ENCODE measurements around the gene COL5A3.
A peak's percentile ranks its signal among the peaks of the same experiment; 100 is the strongest.
"Not testable (repeated sequence)": the region's sequence is repeated elsewhere in the genome, so short reads cannot be mapped to it uniquely, and the experiment has no call there.

COL5A3 gene

GRCh38 chr19:10010247-10010691 lies at the start of gene COL5A3:
TSS of gene COL5A3 (minus strand) at chr19:10010504. CDS start at chr19:10010385, 119 bp downstream.
- no peak for DNase-seq

- DNase-seq, result no peak
Observed at GRCh38 chr19:10052602-10053360, 42.5 kb upstream of the COL5A3 start.

GRCh38 chr19:10049626-10050025 lies 39.3 kb upstream of the COL5A3 start:
- DNase-seq, result no peak

GRCh38 chr19:10045371-10045770 lies 35.1 kb upstream of the COL5A3 start:
- no peak for DNase-seq

- DNase-seq, result no peak
Observed at GRCh38 chr19:10044390-10044789, 34.1 kb upstream of the COL5A3 start.

- DNase-seq, result no peak
Observed at GRCh38 chr19:10043286-10043927, 33.1 kb upstream of the COL5A3 start.

GRCh38 chr19:10037809-10038208 lies 27.5 kb upstream of the COL5A3 start:
- DNase-seq, result no peak

- DNase-seq, result no peak
Observed at GRCh38 chr19:10037367-10037766, 27.1 kb upstream of the COL5A3 start.

- no peak for DNase-seq
Observed at GRCh38 chr19:10036601-10037071, 26.3 kb upstream of the COL5A3 start.

- DNase-seq, result no peak
Observed at GRCh38 chr19:10033614-10034013, 23.3 kb upstream of the COL5A3 start.

- peak; percentile 77 for DNase-seq
Observed at GRCh38 chr19:10027158-10027997, 17.1 kb upstream of the COL5A3 start.

GRCh38 chr19:10026744-10027143 lies 16.4 kb upstream of the COL5A3 start:
- DNase-seq, result no peak

- DNase-seq, result not testable (repeated sequence)
Observed at GRCh38 chr19:10023096-10023495, 12.8 kb upstream of the COL5A3 start.

- DNase-seq, result no peak
Observed at GRCh38 chr19:10021863-10022262, 11.6 kb upstream of the COL5A3 start.

GRCh38 chr19:10021446-10021845 lies 11.1 kb upstream of the COL5A3 start:
- DNase-seq, result no peak

- DNase-seq, result no peak
Observed at GRCh38 chr19:10020851-10021250, 10.5 kb upstream of the COL5A3 start.

GRCh38 chr19:10019246-10019645 lies 8.9 kb upstream of the COL5A3 start:
- DNase-seq, result no peak

GRCh38 chr19:10018786-10019185 lies 8.5 kb upstream of the COL5A3 start:
- DNase-seq, result no peak

GRCh38 chr19:10018263-10018662 lies 8.0 kb upstream of the COL5A3 start:
- no peak for DNase-seq

GRCh38 chr19:10013834-10014618 lies 3.7 kb upstream of the COL5A3 start:
- DNase-seq, result no peak

GRCh38 chr19:10013316-10013715 lies 3.0 kb upstream of the COL5A3 start, which contains the start of gene RDH8:
TSS of gene RDH8 (plus strand) at chr19:10013483. CDS start at chr19:10013498, 15 bp downstream.
- no peak for DNase-seq

- DNase-seq, result no peak
Observed at GRCh38 chr19:10011974-10012373, 1.7 kb upstream of the COL5A3 start.
